ENCODE measurements around the gene OR2A2. TPM values are rescaled to one million over a fixed set of nuclear protein-coding genes. Genes with fewer than 3 reads are reported as not detected.

Gene OR2A2
- total and polyA plus RNA-seq, 9 of the 15 experiments (the other 6 are each of a cell fraction or from before 2014, with no cell fraction given), result not detected

GRCh38 chr7:144137501-144137900 is 28.1 kb downstream of the OR2A2 start:
- BruUV-seq (replicated peaks), result no TSS peak
- no peak for FAIRE-seq
- 0% methylated on average over 1 of the region's 1 CpG for WGBS (ENCODE audit: insufficient coverage, low coverage, missing lambda C conversion rate)
- TF ChIP-seq REST (IDR thresholded peaks at IDR 0.05; ENCODE audit: borderline replicate concordance) (no peak), REST (CRISPR knock-in tag; IDR thresholded peaks at IDR 0.05; ENCODE audit: low read depth) (no peak), TAF7 (tag; IDR thresholded peaks at IDR 0.05) (no peak), SMARCE1 (IDR thresholded peaks at IDR 0.05) (no peak), CEBPB (tag; IDR thresholded peaks at IDR 0.05) (0 out of 2 replicates have a peak, but pooled peaks have one; percentile 18), HLTF (IDR thresholded peaks at IDR 0.05) (no peak)

More at GRCh38 chr7:144137501-144137900, 28.1 kb downstream of the OR2A2 start:
- in situ Hi-C loops (cut with MboI), result no loop called here
- intact Hi-C loops (cut with micrococcal nuclease), result no loop called here
- H3K4me1 ChIP-seq (replicated peaks in 1 of 2; ENCODE audit: control insufficient read depth in 2 of 2, insufficient read depth in 2 of 2, low read length in 2 of 2), result no peaks in the 10 kb centered on the region
- H3K9ac ChIP-seq (ENCODE audit: insufficient read depth in 1 of 2, low read depth in 2 of 2, low read length in 2 of 2), result no peak overlapping the region
- no peak for ATAC-seq
- ChIA-PET POLR2A (no interaction called here), CTCF (ENCODE audit: low intra/inter-chr PET ratio) (no interaction called here)
- no peaks in the 10 kb centered on the region for H3K79me2 ChIP-seq (ENCODE audit: control insufficient read depth, insufficient read depth, low read length)
- H3K9me3 ChIP-seq (replicated peaks; ENCODE audit: control insufficient read depth, insufficient read depth, low read depth, low read length), result no peaks in the 10 kb centered on the region
- H2AFZ ChIP-seq (ENCODE audit: low read depth, low read length), result no peak overlapping the region
- H3K4me3 ChIP-seq, result no peak overlapping the region
- no peak overlapping the region for H3K4me2 ChIP-seq (ENCODE audit: insufficient read depth, low read length)
- no peak for DNase-seq (ENCODE audit: extremely low read depth in 1 of 4, low spot score in 3 of 4)
- H3K27ac ChIP-seq (ENCODE audit: extremely low read depth, low read depth, low read length), result no peak overlapping the region
- H4K20me1 ChIP-seq (replicated peaks; ENCODE audit: control insufficient read depth, insufficient read depth, low read length), result no peaks in the 10 kb centered on the region
- no peaks in the 10 kb centered on the region for H3K9me1 ChIP-seq (ENCODE audit: control insufficient read depth, insufficient read depth, low read length)
- H3K36me3 ChIP-seq (ENCODE audit: control insufficient read depth, insufficient read depth, low read length), result no peaks in the 10 kb centered on the region
- H3K27me3 ChIP-seq (ENCODE audit: control insufficient read depth in 2 of 2, insufficient read depth in 2 of 2, low read length in 2 of 2), result no peaks in the 10 kb centered on the region

Measured in K562 (cell line).